ENCODE data around the gene IGSF22.

IGSF22 gene

DNA sequence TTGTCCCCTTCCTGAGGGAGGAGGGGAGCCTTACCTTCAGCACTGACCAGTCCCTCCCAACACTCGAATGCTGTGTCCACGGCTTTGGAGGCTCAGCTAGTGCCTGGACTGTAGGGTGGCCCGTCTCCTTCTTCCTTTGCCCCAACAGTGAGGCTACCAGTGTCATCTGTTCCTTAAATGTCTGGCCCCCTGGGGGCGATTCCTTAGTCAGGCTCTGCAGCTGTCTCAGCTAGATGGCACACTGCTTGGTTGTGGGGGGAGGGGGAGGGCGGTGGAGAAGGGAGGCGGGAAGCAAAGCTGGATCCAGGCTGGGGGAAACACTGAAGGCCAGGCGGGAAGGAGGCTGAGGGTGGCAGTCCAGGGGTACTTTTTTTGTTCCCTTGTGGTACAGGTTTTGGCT is at the start of gene IGSF22:
IGSF22 (minus strand) TSS at position 149 of the 400 bp plus-strand sequence. CDS start 1,952 bp downstream, outside the sequence.
- FAIRE-seq: no peak

- FAIRE-seq: no peak
These were observed 48.8 kb upstream of the IGSF22 start for GRCh38 chr11:18774801-18775200.

DNA sequence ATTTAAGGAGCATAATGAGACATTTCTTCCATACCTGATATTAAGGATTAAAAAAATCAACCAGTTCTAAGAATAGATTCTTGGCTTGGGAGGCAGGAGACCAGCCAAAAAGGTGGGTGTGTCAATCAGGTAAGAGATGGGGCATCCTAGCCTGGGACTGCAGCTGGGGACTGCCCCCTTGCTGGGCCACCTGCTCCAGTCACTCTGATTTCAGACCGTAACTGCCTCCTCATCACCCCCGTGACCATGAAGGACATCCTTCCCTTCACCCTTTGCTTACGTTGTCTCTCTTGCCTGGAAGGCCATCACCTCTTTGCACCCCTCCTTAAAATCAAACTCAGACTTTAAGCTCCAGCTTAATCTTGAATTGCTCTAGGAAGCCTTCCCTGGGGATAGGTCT is 47.7 kb upstream of the IGSF22 start:
- no peak for FAIRE-seq

GRCh38 chr11:18773104-18773503 is 47.1 kb upstream of the IGSF22 start:
- no peak for FAIRE-seq

DNA sequence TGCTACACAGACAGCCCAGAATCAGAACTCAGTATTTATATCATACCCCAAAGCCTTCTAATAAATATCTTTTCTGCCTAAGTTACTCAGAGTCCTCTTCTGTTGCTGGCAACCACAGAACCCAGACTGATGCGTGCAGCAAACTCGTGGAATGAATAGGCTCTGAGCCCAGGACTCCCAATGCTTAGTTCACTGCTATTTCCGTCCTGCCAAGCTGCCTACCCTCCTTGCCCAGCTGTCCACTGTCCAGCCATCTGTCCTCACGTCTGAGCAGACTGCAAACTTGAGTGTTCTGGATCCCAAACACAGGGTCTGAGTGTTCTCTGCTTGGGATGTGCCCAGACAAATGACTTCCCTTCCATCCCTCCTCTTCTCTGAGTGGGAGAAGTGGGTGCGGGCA is 46.2 kb upstream of the IGSF22 start:
- no peak for FAIRE-seq

DNA sequence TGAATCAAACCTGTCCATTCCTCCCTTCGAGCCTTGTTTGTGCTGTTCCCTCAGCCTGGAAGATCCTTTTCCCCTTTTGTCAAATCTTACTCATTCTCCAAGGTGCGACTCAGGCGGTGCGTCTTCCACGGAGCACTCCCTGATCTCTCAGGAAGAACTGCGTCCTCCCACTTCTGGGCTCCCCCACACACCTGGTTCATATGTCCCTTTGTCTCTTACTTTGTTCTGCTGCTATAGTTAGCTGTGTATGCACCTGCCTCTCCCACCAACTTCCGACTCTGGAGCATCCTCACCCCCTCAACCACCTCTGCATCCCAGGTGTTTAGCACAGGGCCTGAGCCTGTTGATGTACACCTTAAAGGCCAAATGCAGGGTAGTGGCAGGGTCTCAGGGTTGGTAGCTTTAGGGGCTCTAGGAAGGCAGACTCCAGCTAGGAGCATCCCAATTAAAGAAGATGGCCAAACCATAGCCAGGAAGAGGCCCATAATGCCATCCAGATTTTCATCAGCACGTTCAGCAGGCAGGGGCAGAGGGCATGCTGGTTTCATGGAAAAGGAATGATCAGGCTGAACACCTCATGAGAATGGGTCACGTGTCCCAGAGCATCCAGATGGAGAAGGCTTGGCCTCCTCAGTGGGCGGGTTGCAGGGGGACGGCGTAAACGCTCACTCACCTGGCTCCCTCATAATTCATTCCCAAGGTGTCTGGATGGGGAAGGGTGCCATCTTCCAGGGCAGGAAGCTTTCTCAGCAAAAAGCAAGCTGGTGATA is 45.5 kb upstream of the IGSF22 start:
- no peak for FAIRE-seq

- no peak for FAIRE-seq
These were observed 44.6 kb upstream of the IGSF22 start for GRCh38 chr11:18770479-18771125.

GRCh38 chr11:18769802-18770456 is 43.9 kb upstream of the IGSF22 start:
- FAIRE-seq: no peak

GRCh38 chr11:18768978-18769377 is 43.0 kb upstream of the IGSF22 start:
- FAIRE-seq: no peak

DNA sequence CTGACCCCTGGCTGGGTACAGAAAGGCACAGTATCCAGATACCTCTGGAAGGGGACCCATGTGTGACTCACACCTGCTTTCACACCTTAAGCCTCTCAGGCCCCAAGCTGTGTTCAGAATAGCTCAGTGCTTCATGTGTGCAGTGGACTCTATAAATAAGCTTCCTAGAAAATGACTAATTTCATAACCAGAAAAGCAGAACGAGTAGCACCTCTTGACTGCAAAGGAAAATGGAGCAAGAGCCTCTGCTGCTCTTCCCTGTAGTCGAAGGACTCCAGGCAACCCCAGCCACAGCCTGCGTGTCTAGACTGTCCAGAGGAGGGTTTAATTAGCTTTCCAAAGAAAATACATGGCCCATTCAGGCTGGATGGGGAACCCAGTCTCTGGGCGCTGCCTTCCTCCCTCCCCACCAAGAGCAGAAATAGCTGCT is 42.5 kb upstream of the IGSF22 start:
- FAIRE-seq: no peak

DNA sequence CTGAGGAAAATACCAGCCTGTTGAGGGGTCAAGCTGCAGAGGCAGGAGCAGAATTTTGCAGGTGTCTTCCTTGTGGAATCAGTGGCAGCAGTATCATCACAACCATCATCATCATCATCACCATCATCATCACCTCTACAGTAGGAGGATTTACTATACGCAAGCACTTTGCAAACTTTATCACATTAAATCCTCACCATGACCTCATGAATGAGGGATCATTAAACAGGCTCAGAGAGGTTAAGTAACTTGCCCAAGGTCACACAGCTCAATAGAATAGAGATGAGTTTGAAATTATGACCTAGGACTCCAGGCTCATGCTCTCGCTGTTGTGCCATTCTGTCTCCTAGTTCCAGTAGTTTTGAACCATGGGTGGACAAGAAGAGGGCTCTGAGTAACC is 40.0 kb upstream of the IGSF22 start:
- no peak for FAIRE-seq

GRCh38 chr11:18765554-18765953 is 39.6 kb upstream of the IGSF22 start:
- no peak for FAIRE-seq

- no peak for FAIRE-seq
These were observed 35.8 kb upstream of the IGSF22 start for GRCh38 chr11:18761741-18762140.

- FAIRE-seq: no peak
These were observed 35.2 kb upstream of the IGSF22 start for GRCh38 chr11:18761144-18761543.

DNA sequence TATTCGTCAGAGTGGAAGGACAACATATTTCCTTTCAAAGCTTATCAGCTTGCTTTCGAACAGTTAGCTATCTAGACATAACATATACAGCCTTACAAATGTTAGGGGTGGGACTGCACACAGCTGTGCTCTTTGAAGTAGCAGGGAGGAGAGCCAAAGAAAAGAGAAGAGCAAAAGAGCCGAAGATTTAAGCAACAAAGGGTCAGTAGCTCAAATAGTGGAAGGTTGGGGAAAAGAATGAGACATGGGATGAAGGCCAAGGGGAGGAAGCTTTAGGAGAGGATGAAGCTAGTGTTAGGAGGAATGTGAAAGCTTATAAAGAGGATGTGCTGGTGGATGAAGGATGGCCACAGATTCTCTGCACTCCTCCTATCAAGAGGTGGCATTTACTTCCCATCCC is 31.8 kb upstream of the IGSF22 start:
- no peak for FAIRE-seq

DNA sequence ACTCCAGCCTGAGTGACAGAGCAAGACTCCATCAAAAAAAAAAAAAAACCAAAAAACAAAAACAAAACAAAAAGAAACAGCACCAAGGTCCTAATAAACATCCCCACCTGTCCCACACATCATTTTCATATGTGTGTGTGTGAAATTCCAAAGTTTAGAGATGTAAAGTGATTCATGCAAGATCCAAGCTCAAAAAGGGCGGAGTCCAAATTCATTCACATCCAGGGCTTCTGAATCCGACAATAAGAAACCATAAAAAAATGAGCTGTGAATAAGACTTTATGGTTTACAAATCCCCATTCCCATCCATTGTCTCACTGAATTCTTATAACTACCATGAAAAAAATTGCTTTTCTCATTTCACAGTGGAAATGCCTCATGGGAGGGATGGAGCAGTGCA is 30.9 kb upstream of the IGSF22 start:
- FAIRE-seq: no peak

GRCh38 chr11:18754308-18754707 is 28.3 kb upstream of the IGSF22 start:
- FAIRE-seq: no peak

DNA sequence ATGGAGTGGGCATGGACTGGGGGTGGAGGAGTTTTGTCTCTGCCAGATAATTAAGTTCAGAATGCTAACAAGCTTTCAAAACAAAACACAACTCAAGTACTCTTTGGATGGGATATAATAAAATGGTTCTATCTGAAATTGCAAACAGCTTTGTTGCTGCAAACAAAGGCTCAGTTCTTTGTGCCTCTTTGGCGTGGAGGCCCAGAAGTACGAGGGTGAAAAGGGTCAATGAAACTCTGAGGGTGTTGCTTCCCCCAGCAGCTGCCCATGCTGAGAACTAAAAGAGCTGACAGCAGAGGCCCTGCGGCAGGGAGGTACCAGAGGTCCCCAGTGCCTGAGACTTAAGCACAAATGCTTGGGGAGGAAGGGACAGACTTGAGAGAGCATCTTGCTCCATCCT is 26.5 kb upstream of the IGSF22 start:
- no peak for FAIRE-seq

- no peak for FAIRE-seq
These were observed 25.0 kb upstream of the IGSF22 start for GRCh38 chr11:18750944-18751343.

- no peak for FAIRE-seq
These were observed 23.8 kb upstream of the IGSF22 start for GRCh38 chr11:18749681-18750319.

GRCh38 chr11:18748766-18749365 is 22.9 kb upstream of the IGSF22 start:
- no peak for FAIRE-seq

GRCh38 chr11:18745251-18745650 is 19.3 kb upstream of the IGSF22 start:
- no peak for FAIRE-seq

DNA sequence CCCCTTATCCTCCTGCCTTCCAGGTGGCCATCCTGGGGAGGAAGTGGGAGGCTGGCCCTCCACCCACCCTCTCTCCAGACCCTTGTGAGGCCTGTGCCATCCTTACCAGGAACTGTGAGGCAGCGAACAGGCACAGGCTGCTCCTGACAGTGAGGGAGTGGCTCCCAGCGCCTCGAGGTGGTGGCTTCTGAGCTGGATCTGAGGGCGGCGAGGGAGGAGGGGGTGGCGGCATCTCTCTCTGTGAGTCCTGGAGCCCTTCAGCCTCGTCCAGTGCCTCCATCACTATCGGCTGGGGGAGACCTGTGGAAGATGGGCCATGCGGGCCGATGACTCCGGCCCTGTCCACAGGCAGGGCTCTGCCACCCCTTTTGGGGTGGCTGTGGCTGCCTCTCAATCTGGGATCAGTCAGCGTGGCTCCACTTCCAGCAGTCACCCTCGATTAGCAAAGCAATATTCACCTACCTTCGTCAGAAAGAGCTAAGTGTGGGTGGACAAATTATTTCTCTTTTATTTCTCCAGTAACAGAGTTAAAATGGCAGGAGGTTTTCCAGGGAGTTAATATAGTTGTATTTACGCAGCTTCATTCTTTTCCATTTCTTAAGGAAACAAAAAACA is 18.0 kb upstream of the IGSF22 start:
- no peak for FAIRE-seq

Data from A204.1 (cell line).